Kasumi-1 (cell line): Measurements from ENCODE around the gene TULP3.

Experiments used
- DNase-seq, 2 experiments: peaks; one replicate each; lab custom pipeline; 2025; lab: John Stamatoyannopoulos, UW

Gene TULP3

DNA sequence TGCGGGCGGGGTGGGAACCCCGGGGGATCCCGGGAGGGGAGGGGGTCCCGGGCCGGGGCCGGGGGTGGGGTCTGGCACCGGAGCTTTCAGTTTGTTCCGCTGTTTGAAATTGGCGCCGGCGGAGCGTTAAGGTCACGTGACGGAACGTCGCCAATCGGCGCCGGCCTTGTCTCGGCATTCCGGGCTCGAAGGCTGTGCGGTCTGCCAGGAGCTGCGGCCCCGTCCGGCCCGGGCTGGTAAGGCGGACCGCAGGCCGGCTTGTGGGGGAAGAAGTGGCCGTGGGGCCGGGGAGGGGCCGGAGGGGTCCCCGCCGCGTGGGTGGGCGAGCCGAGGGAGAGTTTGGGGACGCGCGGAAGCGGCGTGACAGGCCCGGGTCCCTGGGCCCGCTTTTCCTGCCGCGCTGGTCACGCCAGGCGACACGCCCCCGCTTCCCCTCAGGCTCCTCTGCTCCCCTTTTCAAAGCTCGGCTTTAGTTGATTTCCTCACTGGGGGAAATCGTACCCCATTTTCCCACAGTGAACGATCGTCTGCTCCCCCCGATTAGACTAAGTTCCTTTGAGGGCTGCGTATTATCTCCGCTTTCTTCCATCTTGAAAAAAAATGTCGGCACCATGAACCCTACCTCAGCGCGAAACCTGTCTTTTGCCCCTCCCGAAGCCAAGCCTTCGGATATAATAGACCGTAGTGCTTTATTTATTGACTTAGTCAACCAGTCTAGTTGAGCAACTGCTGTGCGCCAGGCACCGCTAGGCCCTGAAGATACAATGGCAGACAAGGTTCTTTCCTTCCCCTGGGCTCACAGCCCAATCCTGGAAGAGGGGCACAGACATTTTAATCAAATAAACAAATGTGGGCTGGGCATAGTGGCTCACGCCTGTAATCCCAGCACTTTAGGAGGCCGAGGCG lies 13.4 kb upstream of the TULP3 start, which contains the start of the genes FOXM1 and RHNO1:
Gene FOXM1 (minus strand): TSS at position 128 of the 906 bp plus-strand sequence. CDS start 2,696 bp downstream, outside the sequence.
Gene RHNO1 (plus strand): TSS at position 177 of the 906 bp plus-strand sequence. CDS start 8,144 bp downstream, outside the sequence.
- peak; percentile 46 to 51 for DNase-seq

DNA sequence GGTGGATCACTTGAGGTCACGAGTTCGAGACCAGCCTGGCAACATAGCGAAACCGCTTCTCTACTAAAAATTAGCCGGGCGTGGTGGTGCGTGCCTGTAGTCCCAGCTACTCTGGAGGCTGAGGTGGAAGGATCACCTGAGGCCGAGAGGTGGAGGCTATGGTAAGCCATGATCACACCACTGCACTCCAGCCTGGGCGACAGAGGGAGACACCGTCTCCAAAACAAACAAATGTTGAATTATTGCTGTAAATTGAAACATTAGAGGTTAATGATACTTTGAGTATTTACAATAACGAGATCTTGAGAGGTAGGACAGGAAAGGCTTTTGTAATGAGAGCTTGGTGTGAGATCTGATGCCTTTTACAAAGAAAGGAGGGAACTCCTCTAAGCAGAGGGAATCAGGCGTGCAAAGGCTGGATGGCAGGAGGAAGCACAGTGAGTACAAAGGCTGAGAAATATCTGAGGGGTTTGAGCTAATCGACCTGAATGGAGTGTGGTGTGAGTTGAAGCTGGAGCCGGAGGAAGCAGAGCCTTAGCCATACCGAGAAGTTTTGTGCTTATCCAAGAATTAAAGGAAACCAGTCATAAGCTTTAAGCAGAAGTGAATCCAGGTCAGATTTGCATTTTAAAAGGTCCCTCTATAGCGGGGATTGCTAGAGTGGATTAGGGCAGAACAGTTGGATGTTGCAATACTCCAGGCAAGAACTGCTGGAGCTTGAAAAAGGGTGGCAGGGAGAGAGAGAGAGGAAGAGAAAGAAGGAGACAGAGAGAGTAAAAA lies 12.5 kb upstream of the TULP3 start:
- peak in 1 of 2 experiments; percentile 29 for DNase-seq

GRCh38 chr12:2879853-2880252 lies 10.8 kb upstream of the TULP3 start:
- no peak for DNase-seq

GRCh38 chr12:2884810-2885209 lies 5.9 kb upstream of the TULP3 start:
- DNase-seq: no peak

- DNase-seq: no peak
Measured at GRCh38 chr12:2886768-2887450, 3.8 kb upstream of the TULP3 start.

GRCh38 chr12:2890001-2890387 lies 697 bp upstream of the TULP3 start:
- no peak for DNase-seq

- no peak for DNase-seq
Measured at GRCh38 chr12:2891240-2892053, 756 bp downstream of the TULP3 start.

DNA sequence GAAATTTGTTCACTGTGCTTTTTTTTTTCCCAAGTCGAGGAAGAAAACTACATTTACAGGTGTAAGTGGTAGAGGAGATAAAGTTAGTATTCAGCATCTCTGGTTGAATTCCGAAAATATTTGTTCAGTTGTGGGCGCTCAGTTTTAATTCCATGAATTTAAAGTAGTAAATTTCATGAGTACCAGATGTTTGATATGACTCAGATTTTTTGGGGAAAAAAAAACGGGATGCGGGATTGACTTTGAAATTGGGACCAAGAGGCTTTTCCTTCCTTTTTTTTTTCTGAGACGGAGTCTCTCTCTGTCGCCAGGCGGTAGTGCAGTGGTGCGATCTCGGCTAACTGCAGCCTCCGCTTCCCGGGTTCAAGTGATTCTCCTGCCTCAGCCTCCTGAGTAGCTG lies 1.6 kb downstream of the TULP3 start:
- DNase-seq: no peak

- no peak for DNase-seq
Measured at GRCh38 chr12:2893007-2893406, 2.3 kb downstream of the TULP3 start.

DNA sequence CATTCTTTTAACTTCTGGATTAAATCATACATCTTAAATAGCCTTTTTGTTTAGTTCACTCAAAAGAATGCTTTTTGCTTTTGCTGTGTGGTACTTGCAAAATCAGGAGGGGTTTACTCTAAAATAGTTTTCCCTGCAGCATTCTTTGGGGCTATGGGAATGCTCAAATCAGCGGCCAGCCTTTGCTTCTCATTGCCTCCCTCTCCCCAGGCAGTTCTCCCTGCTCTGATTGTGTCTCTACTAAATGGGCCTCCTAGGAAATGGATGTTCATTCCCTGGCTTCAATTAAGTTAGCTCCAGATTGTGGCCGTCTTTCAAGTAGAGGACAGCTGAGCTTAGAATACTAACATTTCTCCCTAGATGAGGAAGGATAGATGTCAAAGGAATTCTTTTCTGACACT lies 4.4 kb downstream of the TULP3 start:
- no peak for DNase-seq

DNA sequence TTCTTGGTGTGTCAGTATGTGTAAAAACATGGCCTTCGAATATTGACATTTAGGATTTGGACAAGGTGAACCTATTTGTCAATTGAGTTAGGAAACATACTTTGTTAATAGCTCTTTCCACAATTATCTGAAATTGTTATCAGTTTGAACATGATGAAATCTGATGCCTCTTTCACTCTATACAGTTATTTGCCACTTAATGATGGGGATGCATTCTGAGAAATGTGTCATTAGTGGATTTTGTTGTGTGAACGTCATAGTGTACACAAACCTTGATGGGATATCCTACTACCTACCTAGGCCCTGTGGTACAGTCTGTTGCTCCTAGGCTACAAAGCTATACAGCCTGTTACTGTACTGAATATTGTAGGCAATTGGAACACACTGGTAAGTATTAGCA lies 4.8 kb downstream of the TULP3 start:
- DNase-seq: no peak

GRCh38 chr12:2897418-2897817 lies 6.7 kb downstream of the TULP3 start:
- no peak for DNase-seq

- DNase-seq: no peak
Measured at GRCh38 chr12:2900642-2901041, 10.0 kb downstream of the TULP3 start.

GRCh38 chr12:2902272-2902880 lies 11.7 kb downstream of the TULP3 start:
- no peak for DNase-seq

GRCh38 chr12:2904260-2904659 lies 13.6 kb downstream of the TULP3 start:
- DNase-seq: no peak

DNA sequence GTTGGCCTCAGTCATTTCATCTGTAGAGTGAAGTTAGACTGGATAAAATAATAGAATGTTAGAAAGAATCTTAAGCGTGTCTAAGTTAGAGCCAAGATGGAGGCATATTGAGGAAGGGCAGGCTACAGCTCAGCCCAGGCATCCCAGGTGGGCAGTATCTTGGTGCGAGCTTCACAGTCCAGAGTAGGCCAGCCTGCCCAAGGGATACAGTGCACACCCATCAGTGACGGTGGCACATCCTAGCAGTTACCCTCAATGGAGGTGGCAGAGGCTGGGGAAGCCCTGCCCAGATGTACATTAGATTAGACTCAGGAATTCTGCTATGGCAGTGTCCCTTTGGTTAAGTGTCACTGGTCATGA lies 21.5 kb downstream of the TULP3 start:
- no peak for DNase-seq

GRCh38 chr12:2919249-2919648 lies 28.6 kb downstream of the TULP3 start:
- no peak for DNase-seq

DNA sequence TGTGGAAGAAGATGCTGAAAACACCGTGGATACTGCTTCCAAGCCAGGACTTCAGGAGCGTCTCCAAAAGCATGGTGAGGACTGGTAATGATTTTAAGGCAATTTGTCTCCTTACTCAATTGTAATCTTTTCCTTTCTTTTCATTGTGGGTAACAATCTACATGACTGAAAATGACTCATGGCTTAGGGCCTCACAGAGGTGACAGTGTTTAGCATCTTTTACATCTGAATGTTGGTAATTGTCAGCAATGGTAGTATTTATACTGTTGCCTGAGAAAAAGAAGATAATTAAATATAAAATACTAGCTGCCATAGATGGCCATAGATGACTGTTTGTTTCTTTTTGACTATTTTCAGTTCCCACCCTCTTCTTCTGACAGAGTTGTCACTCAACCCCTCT lies 31.6 kb downstream of the TULP3 start:
- DNase-seq: no peak

DNA sequence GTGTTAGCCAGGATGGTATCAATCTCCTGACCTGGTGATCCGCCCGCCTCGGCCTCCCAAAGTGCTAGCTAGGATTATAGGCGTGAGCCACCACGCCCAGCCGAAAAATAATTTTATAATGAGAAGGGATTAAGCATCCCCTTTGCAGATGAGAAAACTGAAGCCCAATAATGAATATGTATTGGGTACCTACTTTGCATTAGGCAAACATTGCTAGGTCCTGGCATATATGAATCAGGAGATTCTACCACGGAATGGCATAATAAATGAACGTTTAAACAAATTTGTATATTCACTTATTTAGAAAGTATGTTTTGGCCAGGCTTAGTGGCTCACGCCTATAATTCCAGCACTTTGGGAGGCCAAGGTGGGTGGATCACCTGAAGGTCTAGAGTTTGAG lies 32.4 kb downstream of the TULP3 start:
- DNase-seq: no peak

- no peak for DNase-seq
Measured at GRCh38 chr12:2924019-2924418, 33.3 kb downstream of the TULP3 start.
